ENCODE data around the gene PPP1R2B.

GRCh38 chr5:156879665-156880285, 29.7 kb downstream of the PPP1R2B start:
- TF ChIP-seq, protein P1, sequence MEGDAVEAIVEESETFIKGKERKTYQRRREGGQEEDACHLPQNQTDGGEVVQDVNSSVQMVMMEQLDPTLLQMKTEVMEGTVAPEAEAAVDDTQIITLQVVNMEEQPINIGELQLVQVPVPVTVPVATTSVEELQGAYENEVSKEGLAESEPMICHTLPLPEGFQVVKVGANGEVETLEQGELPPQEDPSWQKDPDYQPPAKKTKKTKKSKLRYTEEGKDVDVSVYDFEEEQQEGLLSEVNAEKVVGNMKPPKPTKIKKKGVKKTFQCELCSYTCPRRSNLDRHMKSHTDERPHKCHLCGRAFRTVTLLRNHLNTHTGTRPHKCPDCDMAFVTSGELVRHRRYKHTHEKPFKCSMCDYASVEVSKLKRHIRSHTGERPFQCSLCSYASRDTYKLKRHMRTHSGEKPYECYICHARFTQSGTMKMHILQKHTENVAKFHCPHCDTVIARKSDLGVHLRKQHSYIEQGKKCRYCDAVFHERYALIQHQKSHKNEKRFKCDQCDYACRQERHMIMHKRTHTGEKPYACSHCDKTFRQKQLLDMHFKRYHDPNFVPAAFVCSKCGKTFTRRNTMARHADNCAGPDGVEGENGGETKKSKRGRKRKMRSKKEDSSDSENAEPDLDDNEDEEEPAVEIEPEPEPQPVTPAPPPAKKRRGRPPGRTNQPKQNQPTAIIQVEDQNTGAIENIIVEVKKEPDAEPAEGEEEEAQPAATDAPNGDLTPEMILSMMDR (IDR thresholded peaks at IDR 0.05), result no peak
- TF ChIP-seq POLR2A (IDR thresholded peaks at IDR 0.05), result no peak
